NCI-H2196 (cell line): ENCODE results near the gene FLT1.

Source experiments
- DNase-seq: peaks from one replicate; lab custom pipeline; 2025; ENCODE audit not compliant: unreplicated experiment; lab: John Stamatoyannopoulos, UW

The FLT1 gene

GRCh38 chr13:28349907-28350654, 144.8 kb downstream of the FLT1 start:
- no peak for DNase-seq

GRCh38 chr13:28349371-28349770, 145.6 kb downstream of the FLT1 start:
- no peak for DNase-seq

GRCh38 chr13:28347456-28348371, 147.2 kb downstream of the FLT1 start:
- no peak for DNase-seq

- DNase-seq = no peak
Measured at GRCh38 chr13:28346154-28346553, 148.8 kb downstream of the FLT1 start.

- DNase-seq = no peak
Measured at GRCh38 chr13:28344163-28344562, 150.8 kb downstream of the FLT1 start.

GRCh38 chr13:28342251-28342650, 152.7 kb downstream of the FLT1 start:
- DNase-seq = no peak

- DNase-seq = no peak
Measured at GRCh38 chr13:28340272-28340793, 154.6 kb downstream of the FLT1 start.

- no peak for DNase-seq
Measured at GRCh38 chr13:28339419-28339818, 155.5 kb downstream of the FLT1 start.

- no peak for DNase-seq
Measured at GRCh38 chr13:28338742-28339141, 156.2 kb downstream of the FLT1 start.

- no peak for DNase-seq
Measured at GRCh38 chr13:28338006-28338574, 156.8 kb downstream of the FLT1 start.

- DNase-seq = no peak
Measured at GRCh38 chr13:28337166-28338005, 157.5 kb downstream of the FLT1 start.

- no peak for DNase-seq
Measured at GRCh38 chr13:28336193-28336657, 158.7 kb downstream of the FLT1 start.

- no peak for DNase-seq
Measured at GRCh38 chr13:28333204-28333881, 161.6 kb downstream of the FLT1 start.

GRCh38 chr13:28329395-28330158, 165.4 kb downstream of the FLT1 start:
- no peak for DNase-seq

- no peak for DNase-seq
Measured at GRCh38 chr13:28328271-28328607, 166.7 kb downstream of the FLT1 start.

GRCh38 chr13:28327373-28328270, 167.3 kb downstream of the FLT1 start:
- no peak for DNase-seq

- DNase-seq = no peak
Measured at GRCh38 chr13:28326056-28326455, 168.9 kb downstream of the FLT1 start.

- no peak for DNase-seq
Measured at GRCh38 chr13:28325022-28325421, 169.9 kb downstream of the FLT1 start.
